ENCODE measurements around the gene INO80. TPM values are rescaled to one million over a fixed set of nuclear protein-coding genes. Genes with fewer than 3 reads are reported as not detected.
A peak's percentile ranks its signal among the peaks of the same experiment; 100 is the strongest.

INO80 gene
- total RNA-seq, 1 donor from 2014 or later, result 31.7 TPM

- TF ChIP-seq CTCF (IDR thresholded peaks at IDR 0.05) (no peak), POLR2AphosphoS5 (IDR thresholded peaks at IDR 0.05; ENCODE audit: insufficient read depth in 1 of 2, low read depth in 1 of 2) (no peak), POLR2A (IDR thresholded peaks at IDR 0.05) (no peak)
- Histone ChIP-seq H3K9me3 (no peaks in the 10 kb centered on the region), H3K4me3 (no peak overlapping the region), H3K27me3 (peaks cover 6% of the 10 kb centered on the region), H3K4me1 (peaks cover 22% of the 10 kb centered on the region), H3K27ac (no peak overlapping the region), H3K36me3 (no peaks in the 10 kb centered on the region)
- intact Hi-C loops (cut with DNase I), result no loop called here
- DNase-seq (ENCODE audit: extremely low spot score in 2 of 2), result no peak
Measured at GRCh38 chr15:40934457-40934856, 181.6 kb downstream of the INO80 start.

- H3K27ac ChIP-seq, result no peak overlapping the region
- DNase-seq (ENCODE audit: extremely low spot score in 2 of 2), result no peak
- peaks cover 6% of the 10 kb centered on the region for H3K27me3 ChIP-seq
- no peaks in the 10 kb centered on the region for H3K36me3 ChIP-seq
- H3K4me1 ChIP-seq, result peaks cover 31% of the 10 kb centered on the region
- no peaks in the 10 kb centered on the region for H3K9me3 ChIP-seq
- no peak for TF ChIP-seq POLR2AphosphoS5 (IDR thresholded peaks at IDR 0.05; ENCODE audit: insufficient read depth in 1 of 2, low read depth in 1 of 2)
- TF ChIP-seq POLR2A (IDR thresholded peaks at IDR 0.05), result no peak
- TF ChIP-seq CTCF (IDR thresholded peaks at IDR 0.05), result no peak
- no peak overlapping the region for H3K4me3 ChIP-seq
- intact Hi-C loops (cut with DNase I), result no loop called here
Measured at GRCh38 chr15:40933517-40933902, 182.6 kb downstream of the INO80 start.

GRCh38 chr15:40932649-40933516 is 183.2 kb downstream of the INO80 start:
- no peak for DNase-seq (ENCODE audit: extremely low spot score in 2 of 2)
- intact Hi-C loops (cut with DNase I), result no loop called here
- Histone ChIP-seq H3K36me3 (no peaks in the 10 kb centered on the region), H3K4me3 (no peak overlapping the region), H3K27ac (no peak overlapping the region), H3K27me3 (peaks cover 6% of the 10 kb centered on the region), H3K4me1 (peaks cover 37% of the 10 kb centered on the region), H3K9me3 (no peaks in the 10 kb centered on the region)
- TF ChIP-seq POLR2A (IDR thresholded peaks at IDR 0.05) (no peak), CTCF (IDR thresholded peaks at IDR 0.05) (no peak), POLR2AphosphoS5 (IDR thresholded peaks at IDR 0.05; ENCODE audit: insufficient read depth in 1 of 2, low read depth in 1 of 2) (no peak)

- DNase-seq (ENCODE audit: extremely low spot score in 2 of 2), result no peak
- H3K27me3 ChIP-seq, result peaks cover 9% of the 10 kb centered on the region
- peaks cover 45% of the 10 kb centered on the region for H3K4me1 ChIP-seq
- TF ChIP-seq CTCF (IDR thresholded peaks at IDR 0.05) (no peak), POLR2A (IDR thresholded peaks at IDR 0.05) (no peak), POLR2AphosphoS5 (IDR thresholded peaks at IDR 0.05; ENCODE audit: insufficient read depth in 1 of 2, low read depth in 1 of 2) (no peak)
- no peaks in the 10 kb centered on the region for H3K36me3 ChIP-seq
- peak overlapping the region; percentile 33 to 45 for H3K4me3 ChIP-seq
- H3K27ac ChIP-seq, result no peak overlapping the region
- intact Hi-C loops (cut with DNase I), result no loop called here
- no peaks in the 10 kb centered on the region for H3K9me3 ChIP-seq
Measured at GRCh38 chr15:40932156-40932555, 183.9 kb downstream of the INO80 start.

Measured in vagina (tissue), 2 donors.